ENCODE data around the gene EFCC1.

The EFCC1 gene

DNA sequence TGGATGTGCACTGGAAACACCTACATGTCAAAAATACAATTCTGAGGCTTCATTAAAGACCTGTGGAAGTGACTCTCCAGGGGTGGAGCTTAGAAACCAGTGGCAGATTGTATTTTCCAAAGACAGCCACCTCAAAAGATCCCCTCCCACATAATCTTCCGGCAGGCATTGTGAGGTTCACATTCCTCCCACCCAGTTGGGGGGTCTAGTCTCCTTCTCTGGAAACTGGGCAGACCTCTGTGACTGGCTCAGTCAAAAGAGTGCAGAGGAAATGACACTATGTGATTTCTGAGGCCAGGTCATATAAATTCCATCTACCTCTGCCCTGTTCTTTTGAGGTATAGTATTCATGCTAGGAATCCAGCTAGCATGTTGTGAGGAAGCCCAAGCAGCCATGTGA lies 5.4 kb upstream of the EFCC1 start:
- H3K27ac ChIP-seq, result no peak overlapping the region

DNA sequence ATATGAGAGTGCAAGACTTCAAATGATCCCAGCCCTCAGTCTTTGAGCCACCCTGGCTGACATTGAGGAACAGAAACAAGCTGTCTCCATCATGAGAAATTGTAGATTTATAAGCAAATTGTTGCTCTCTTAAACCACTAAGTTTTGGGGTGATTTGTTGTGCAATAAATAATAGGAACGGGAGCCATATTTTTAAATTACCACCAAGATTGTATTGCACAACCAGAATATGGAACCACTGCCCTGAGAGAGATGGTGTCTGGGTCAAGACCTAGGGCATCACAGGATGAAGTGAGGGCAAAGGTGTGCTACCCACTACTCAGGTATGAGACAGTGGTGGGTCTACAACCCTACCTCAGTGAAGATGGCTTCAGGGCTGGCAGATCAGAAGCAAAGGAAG lies 4.9 kb upstream of the EFCC1 start:
- TF ChIP-seq, protein P1, sequence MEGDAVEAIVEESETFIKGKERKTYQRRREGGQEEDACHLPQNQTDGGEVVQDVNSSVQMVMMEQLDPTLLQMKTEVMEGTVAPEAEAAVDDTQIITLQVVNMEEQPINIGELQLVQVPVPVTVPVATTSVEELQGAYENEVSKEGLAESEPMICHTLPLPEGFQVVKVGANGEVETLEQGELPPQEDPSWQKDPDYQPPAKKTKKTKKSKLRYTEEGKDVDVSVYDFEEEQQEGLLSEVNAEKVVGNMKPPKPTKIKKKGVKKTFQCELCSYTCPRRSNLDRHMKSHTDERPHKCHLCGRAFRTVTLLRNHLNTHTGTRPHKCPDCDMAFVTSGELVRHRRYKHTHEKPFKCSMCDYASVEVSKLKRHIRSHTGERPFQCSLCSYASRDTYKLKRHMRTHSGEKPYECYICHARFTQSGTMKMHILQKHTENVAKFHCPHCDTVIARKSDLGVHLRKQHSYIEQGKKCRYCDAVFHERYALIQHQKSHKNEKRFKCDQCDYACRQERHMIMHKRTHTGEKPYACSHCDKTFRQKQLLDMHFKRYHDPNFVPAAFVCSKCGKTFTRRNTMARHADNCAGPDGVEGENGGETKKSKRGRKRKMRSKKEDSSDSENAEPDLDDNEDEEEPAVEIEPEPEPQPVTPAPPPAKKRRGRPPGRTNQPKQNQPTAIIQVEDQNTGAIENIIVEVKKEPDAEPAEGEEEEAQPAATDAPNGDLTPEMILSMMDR (conservative IDR thresholded peaks at IDR 0.05), result no peak
- H3K27ac ChIP-seq, result no peak overlapping the region

More for the DNA sequence above, 5.4 kb upstream of the EFCC1 start:
- TF ChIP-seq, protein P1 (conservative IDR thresholded peaks at IDR 0.05), result no peak

DNA sequence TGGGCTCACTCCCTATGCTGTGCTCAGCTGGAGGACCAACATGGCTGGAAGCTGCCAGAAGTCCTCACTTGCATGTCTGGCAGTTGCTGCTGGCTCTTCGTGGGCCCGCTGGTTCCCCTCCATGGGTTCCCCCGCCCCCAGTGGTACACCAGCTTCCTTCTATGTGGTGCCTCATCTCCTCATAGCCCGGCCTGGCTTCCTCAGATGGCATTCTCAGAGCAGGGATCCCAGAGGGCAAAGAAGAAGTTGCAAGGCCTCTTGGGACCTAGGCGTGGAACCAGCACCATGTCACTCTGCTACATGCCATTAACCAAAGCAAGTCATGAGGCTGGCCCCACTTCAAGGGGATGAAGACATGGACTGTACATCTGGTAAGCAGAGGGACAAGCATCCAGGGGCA lies 4.4 kb upstream of the EFCC1 start:
- TF ChIP-seq, protein P1 (conservative IDR thresholded peaks at IDR 0.05), result no peak
- H3K27ac ChIP-seq, result no peak overlapping the region

DNA sequence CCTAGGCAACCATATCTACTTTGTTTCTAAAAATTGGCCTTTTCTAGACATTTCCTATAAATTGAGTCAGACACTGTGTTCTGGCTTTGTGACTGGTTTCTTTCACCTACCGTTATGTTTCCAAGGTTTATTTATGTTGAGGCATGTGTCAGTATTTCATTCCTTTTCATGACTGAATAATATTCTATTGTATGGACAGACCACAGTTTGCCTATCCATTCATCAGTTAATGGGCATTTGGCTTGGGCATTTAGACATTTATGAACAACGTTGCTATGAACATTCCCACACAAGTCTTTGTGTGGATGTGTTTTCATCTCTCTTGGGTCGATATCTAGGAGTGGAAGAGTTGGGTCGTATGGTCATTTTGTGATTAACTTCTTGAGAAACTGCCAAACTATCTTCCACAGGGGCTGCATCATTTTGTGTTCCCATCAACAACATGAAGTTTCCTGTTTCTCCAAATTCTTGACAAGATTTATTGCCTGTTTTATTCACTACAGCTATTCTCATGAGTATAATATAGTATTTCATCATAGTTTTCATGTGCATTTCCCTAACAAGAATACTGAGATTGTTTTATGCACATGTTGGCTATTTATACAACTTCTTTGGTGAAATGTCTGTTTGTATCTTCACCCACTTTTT lies 3.5 kb upstream of the EFCC1 start:
- no peak overlapping the region for H3K27ac ChIP-seq
- TF ChIP-seq, protein P1 (conservative IDR thresholded peaks at IDR 0.05), result no peak

DNA sequence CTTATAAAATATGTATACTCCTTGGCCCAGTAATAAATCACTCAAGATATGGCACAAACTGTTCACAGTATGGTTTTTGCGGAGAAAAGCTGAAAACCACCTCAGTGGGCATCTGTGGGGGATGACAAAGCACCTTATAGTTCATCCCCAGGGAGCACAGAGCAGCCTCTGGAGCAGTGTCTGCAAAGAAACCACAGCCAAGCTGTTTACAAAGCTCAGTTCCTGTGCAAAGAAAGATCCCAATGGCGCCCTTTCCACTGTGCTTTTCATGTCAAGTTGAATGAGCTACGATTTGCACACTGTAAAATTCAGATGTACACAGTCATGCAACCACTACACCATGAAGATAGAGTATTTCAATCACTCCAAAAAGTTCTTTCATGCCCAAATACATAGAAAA lies 2.5 kb upstream of the EFCC1 start:
- peak overlapping the region; percentile 44 for H3K27ac ChIP-seq

DNA sequence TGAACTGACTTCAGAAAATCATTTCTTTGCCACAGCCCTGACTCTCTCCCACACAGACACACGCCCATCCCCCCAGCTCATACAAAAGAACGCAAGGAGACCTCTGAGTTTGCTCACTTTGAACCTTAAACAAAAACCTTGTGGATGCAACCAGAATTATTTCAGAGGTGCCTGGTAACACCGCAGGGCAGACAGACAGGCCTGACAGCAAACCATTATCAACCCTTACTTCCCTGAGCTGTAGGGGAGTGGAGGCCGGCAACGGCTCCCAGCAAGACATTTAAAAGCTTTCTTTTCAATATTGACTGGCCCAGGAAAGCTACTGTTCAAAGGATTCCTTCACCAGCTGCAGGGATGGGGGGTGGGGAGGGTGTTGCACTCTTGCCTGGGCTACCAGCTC lies 2.0 kb upstream of the EFCC1 start:
- H3K27ac ChIP-seq, result peak overlapping the region; percentile 44
- TF ChIP-seq, protein P1 (conservative IDR thresholded peaks at IDR 0.05), result no peak

More for the DNA sequence above, 2.5 kb upstream of the EFCC1 start:
- TF ChIP-seq, protein P1 (conservative IDR thresholded peaks at IDR 0.05), result no peak

DNA sequence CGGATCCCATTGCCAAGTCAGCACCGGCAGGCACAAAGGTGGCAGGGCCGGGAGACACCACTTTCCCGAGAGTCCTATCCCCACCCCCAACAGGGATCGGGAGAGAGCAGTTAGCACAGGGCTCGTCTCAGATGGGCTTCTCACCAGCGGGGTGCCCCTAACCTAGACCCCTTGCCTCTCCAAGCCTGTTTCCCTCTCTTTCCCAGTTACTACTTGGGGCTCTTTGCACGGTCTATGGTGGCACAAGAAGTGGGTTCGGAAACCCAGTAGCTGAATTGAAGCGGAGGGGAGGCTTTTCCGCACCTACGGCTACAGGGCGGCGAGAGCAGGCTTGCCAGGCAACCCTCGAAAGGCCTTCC lies 383 bp upstream of the EFCC1 start:
- TF ChIP-seq, protein P1 (conservative IDR thresholded peaks at IDR 0.05), result no peak
- H3K27ac ChIP-seq, result peak overlapping the region; percentile 24; the same call in 1 of the 2 replicates

Data from VCaP (cell line).